H1 (cell line): Measurements from ENCODE around the gene UBTD2. TPM values are rescaled to one million over a fixed set of nuclear protein-coding genes. Genes with fewer than 3 reads are reported as not detected.

Source experiments
- CTCF ChIA-PET: fragments of 300-600 bp; sonication (Branson Sonifier 250); formaldehyde crosslinking; loops from one replicate; lab custom pipeline; 2021; ENCODE audit not compliant: partially characterized antibody; lab: Charles Lee
- POLR2A ChIA-PET: fragments of 300-600 bp; sonication (Branson Sonifier 250); formaldehyde crosslinking; loops from one replicate; lab custom pipeline; 2021; ENCODE audit warnings: inconsistent platforms; ENCODE audit not compliant: partially characterized antibody; lab: Charles Lee
- DNase-seq, 2 experiments: peaks; one replicate each; pipeline versions ENCODE4 v3.0.0 to v3.0.0-alpha.2; 2010 to 2022; ENCODE audit warnings: low spot score in 2 of 2, low read depth in 1 of 2, mixed read lengths in 1 of 2
- FAIRE-seq: peaks from 2 replicates; lab custom pipeline; 2011; peaks lifted over from hg19 to GRCh38; lab: Jason Lieb, UNC
- H2AFZ ChIP-seq: 2 replicates; pipeline ENCODE4 v1.8.1; 2012; ENCODE audit warnings: low read length, inconsistent platforms
- H2AK5ac ChIP-seq: 2 replicates; pipeline ENCODE4 v1.6.1; 2013; ENCODE audit warnings: low read depth, low read length
- H2BK120ac ChIP-seq: replicated peaks from 2 replicates; pipeline ENCODE3; 2013; ENCODE audit warnings: low read depth, low read length, inconsistent platforms
- H2BK12ac ChIP-seq: 2 replicates; pipeline ENCODE4 v1.6.1; 2013; ENCODE audit warnings: low read depth, low read length
- H2BK15ac ChIP-seq: 2 replicates; pipeline ENCODE4 v1.6.1; 2013; ENCODE audit warnings: low read length
- H2BK20ac ChIP-seq: 2 replicates; pipeline ENCODE4 v1.6.1; 2013; ENCODE audit warnings: low read length
- H2BK5ac ChIP-seq: 2 replicates; pipeline ENCODE4 v1.6.1; 2013; ENCODE audit warnings: low read depth, low read length
- H3K14ac ChIP-seq: 2 replicates; pipeline ENCODE4 v1.6.1; 2013; ENCODE audit warnings: inconsistent platforms; ENCODE audit not compliant: insufficient read length
- H3K18ac ChIP-seq: 2 replicates; pipeline ENCODE4 v1.6.1; 2013; ENCODE audit warnings: low read length; ENCODE audit errors: extremely low read depth
- H3K23ac ChIP-seq: 2 replicates; pipeline ENCODE4 v1.6.1; 2013; ENCODE audit warnings: inconsistent platforms; ENCODE audit not compliant: insufficient read length
- H3K23me2 ChIP-seq: 2 replicates; pipeline ENCODE4 v1.6.1; 2013; ENCODE audit warnings: low read depth, low read length
- H3K27ac ChIP-seq: 2 replicates; pipeline ENCODE4 v1.6.1; 2011; ENCODE audit warnings: low read depth, low read length, inconsistent platforms
- H3K27me3 ChIP-seq, 4 experiments: replicated peaks in 1 of 4; 1 replicate in 1 of 4; 2 replicates in 3 of 4; pipeline versions ENCODE4 v1.6.1 to v1.8.1; 2011 to 2013; ENCODE audit warnings: low read length in 3 of 4, mild to moderate bottlenecking in 3 of 4, inconsistent platforms in 2 of 4, mixed read lengths in 2 of 4, moderate library complexity in 1 of 4; ENCODE audit not compliant: control insufficient read depth in 3 of 4, insufficient read depth in 3 of 4; ENCODE audit errors: extremely low read depth in 1 of 4
- H3K36me3 ChIP-seq, 4 experiments: 2 replicates each; pipeline versions ENCODE4 v1.6.1 to v1.8.1; 2011 to 2013; ENCODE audit warnings: mild to moderate bottlenecking in 4 of 4, low read length in 3 of 4, moderate library complexity in 2 of 4, control low read depth in 1 of 4, inconsistent platforms in 1 of 4; ENCODE audit not compliant: insufficient read depth in 4 of 4, control insufficient read depth in 2 of 4
- H3K4ac ChIP-seq: replicated peaks from 2 replicates; pipeline ENCODE3; 2013; ENCODE audit warnings: low read length, low read depth, mixed read lengths, inconsistent platforms; ENCODE audit not compliant: insufficient read length
- H3K4me1 ChIP-seq, 4 experiments: replicated peaks in 1 of 4; 1 replicate in 1 of 4; 2 replicates in 3 of 4; pipeline versions ENCODE4 v1.6.1 to v1.8.1; 2011 to 2013; ENCODE audit warnings: low read length in 3 of 4, inconsistent platforms in 2 of 4, mixed read lengths in 1 of 4; ENCODE audit not compliant: insufficient read depth in 4 of 4, control insufficient read depth in 3 of 4
- H3K4me2 ChIP-seq, 2 experiments: 2 replicates each; pipeline versions ENCODE4 v1.6.1 to v1.8.1; 2011 to 2013; ENCODE audit warnings: low read depth in 2 of 2, low read length in 2 of 2, control low read depth in 1 of 2, inconsistent platforms in 1 of 2, mild to moderate bottlenecking in 1 of 2; ENCODE audit not compliant: insufficient read depth in 1 of 2
- H3K4me3 ChIP-seq, 4 experiments: fragments of 200-600, 300-600 bp in 1 of 4; sonication (generic), shearing (Covaris generic), sonication (Bioruptor Twin) in 1 of 4; 2 replicates each; pipeline versions ENCODE4 v1.5.1 to v1.8.1; 2011 to 2016; ENCODE audit warnings: low read length in 4 of 4, low read depth in 3 of 4, control low read depth in 2 of 4, inconsistent platforms in 2 of 4, mild to moderate bottlenecking in 2 of 4, mixed read lengths in 1 of 4, moderate library complexity in 1 of 4; ENCODE audit not compliant: insufficient read depth in 2 of 4; ENCODE audit errors: extremely low read depth in 1 of 4
- H3K56ac ChIP-seq: replicated peaks from 2 replicates; pipeline ENCODE3; 2013; ENCODE audit warnings: low read depth, mild to moderate bottlenecking, mixed read lengths, low read length, inconsistent platforms; ENCODE audit not compliant: insufficient read length
- H3K79me1 ChIP-seq: 2 replicates; pipeline ENCODE4 v1.6.1; 2013; ENCODE audit warnings: low read depth, low read length, control low read depth
- H3K79me2 ChIP-seq, 2 experiments: 2 replicates each; pipeline versions ENCODE4 v1.6.1 to v1.8.1; 2012 to 2013; ENCODE audit warnings: low read length in 2 of 2, mild to moderate bottlenecking in 2 of 2, inconsistent platforms in 1 of 2; ENCODE audit not compliant: insufficient read depth in 2 of 2, control insufficient read depth in 1 of 2
- H3K9ac ChIP-seq, 4 experiments: replicated peaks in 1 of 4; 1 replicate in 1 of 4; 2 replicates in 3 of 4; pipeline versions ENCODE4 v1.6.1 to v1.8.1; 2011 to 2013; ENCODE audit warnings: low read depth in 3 of 4, low read length in 3 of 4, control low read depth in 2 of 4, mild to moderate bottlenecking in 2 of 4, moderate library complexity in 2 of 4, inconsistent platforms in 1 of 4; ENCODE audit errors: extremely low read depth in 1 of 4
- H3K9me3 ChIP-seq, 2 experiments: 2 replicates each; pipeline versions ENCODE4 v1.6.1 to v1.8.1; 2012 to 2013; ENCODE audit warnings: mild to moderate bottlenecking in 2 of 2, moderate library complexity in 2 of 2, control low read depth in 1 of 2, inconsistent platforms in 1 of 2, low read depth in 1 of 2, low read length in 1 of 2, mixed read lengths in 1 of 2; ENCODE audit not compliant: insufficient read depth in 2 of 2
- H4K20me1 ChIP-seq, 2 experiments: replicated peaks in 1 of 2; 2 replicates each; pipeline versions ENCODE3 to v1.8.1; 2011 to 2013; ENCODE audit warnings: inconsistent platforms in 2 of 2, low read length in 2 of 2, mild to moderate bottlenecking in 1 of 2; ENCODE audit not compliant: insufficient read depth in 2 of 2, control insufficient read depth in 1 of 2
- H4K5ac ChIP-seq: 2 replicates; pipeline ENCODE4 v1.6.1; 2013; ENCODE audit warnings: low read length, low read depth, mixed read lengths, inconsistent platforms; ENCODE audit not compliant: insufficient read length
- H4K8ac ChIP-seq: 2 replicates; pipeline ENCODE4 v1.8.0; 2013; ENCODE audit warnings: mild to moderate bottlenecking, moderate library complexity, low read length, inconsistent platforms; ENCODE audit not compliant: insufficient read depth; ENCODE audit errors: extremely low read depth
- H4K91ac ChIP-seq: replicated peaks from 2 replicates; pipeline ENCODE3; 2013; ENCODE audit warnings: low read length, mixed read lengths, inconsistent platforms; ENCODE audit not compliant: insufficient read length
- BACH1 ChIP-seq: IDR thresholded peaks from 2 replicates; pipeline ENCODE4 v1.6.1; 2012; ENCODE audit warnings: low read length, improper control_type of control experiment
- CBX8 ChIP-seq: fragments of 300-800, 300-1000 bp; sonication (generic); IDR thresholded peaks from 2 replicates; pipeline ENCODE4 v1.7.1; 2016; ENCODE audit warnings: low read depth, low read length, borderline replicate concordance
- GTF2F1 ChIP-seq: IDR thresholded peaks from 2 replicates; pipeline ENCODE4 v1.6.1; 2012; ENCODE audit warnings: low read depth, low read length, improper control_type of control experiment, borderline replicate concordance
- JUND ChIP-seq: IDR thresholded peaks from 2 replicates; pipeline ENCODE4 v1.6.1; 2011; ENCODE audit warnings: mild to moderate bottlenecking, improper control_type of control experiment, low read length
- NRF1 ChIP-seq: IDR thresholded peaks from 2 replicates; pipeline ENCODE4 v1.6.1; 2011; ENCODE audit warnings: mild to moderate bottlenecking, low read depth, low read length, improper control_type of control experiment
- RAD21 ChIP-seq, 2 experiments: IDR thresholded peaks in 1 of 2; conservative IDR thresholded peaks in 1 of 2; 2 replicates each; pipeline ENCODE4 v1.6.1; 2011; ENCODE audit warnings: low read depth in 2 of 2, low read length in 2 of 2, improper control_type of control experiment in 1 of 2, inconsistent platforms in 1 of 2, mild to moderate bottlenecking in 1 of 2, moderate library complexity in 1 of 2
- RFX5 ChIP-seq: IDR thresholded peaks from 2 replicates; pipeline ENCODE4 v1.6.1; 2011; ENCODE audit warnings: low read depth, low read length, improper control_type of control experiment, borderline replicate concordance
- RNF2 ChIP-seq: fragments of 200-900, 300-1000 bp; sonication (generic); IDR thresholded peaks from 2 replicates; pipeline ENCODE4 v1.7.1; 2016; ENCODE audit warnings: borderline replicate concordance, low read depth, mild to moderate bottlenecking, antibody characterized with exemption, low read length; ENCODE audit not compliant: poor library complexity, severe bottlenecking; ENCODE audit errors: missing control alignments
- SAP30 ChIP-seq: fragments of 300-600 bp; sonication (generic); IDR thresholded peaks from 2 replicates; pipeline ENCODE4 v1.7.1; 2012; ENCODE audit warnings: low read length, moderate library complexity, mild to moderate bottlenecking, inconsistent platforms; ENCODE audit not compliant: insufficient read depth, insufficient replicate concordance
- TAF7 ChIP-seq: optimal IDR thresholded peaks from 2 replicates; pipeline ENCODE3; 2011; ENCODE audit warnings: low read depth, mild to moderate bottlenecking, inconsistent platforms, low read length, moderate library complexity, borderline replicate concordance
- TBP ChIP-seq: IDR thresholded peaks from 2 replicates; pipeline ENCODE4 v1.6.1; 2011; ENCODE audit warnings: low read depth, low read length, improper control_type of control experiment
- WGBS, 2 experiments: shearing (Covaris generic) in 1 of 2; methylation state at CpG; one replicate each; pipeline versions ENCODE4 v1.1.6 to v1.1.7; 2013 to 2015; ENCODE audit warnings: low lambda C conversion rate in 2 of 2, mixed read lengths in 2 of 2, inconsistent platforms in 1 of 2, low coverage in 1 of 2, missing lambda C conversion rate in 1 of 2; ENCODE audit not compliant: insufficient replicate concordance in 2 of 2, insufficient coverage in 1 of 2, insufficient read length in 1 of 2; ENCODE audit errors: extremely low coverage in 1 of 2, missing lambda C conversion rate in 1 of 2; 5-methylcytosine and 5-hydroxymethylcytosine counted together
- polyA plus RNA-seq, 7 experiments: library from polyadenylated mRNA; depleted of rRNA in 3 of 7; stranded (reverse) in 5 of 7; unstranded in 2 of 7; fragments of >200 nt in 5 of 7; fragments of 200-250 nt in 2 of 7; gene quantifications; 1 replicate in 5 of 7; 2 replicates in 1 of 7; 4 replicates in 1 of 7; pipeline versions ENCODE4 v1.2.1 to v1.2.3, GENCODE V29; 2011 to 2013; ENCODE audit warnings: missing spikeins in 2 of 7, mixed read lengths in 2 of 7
- total RNA-seq: library from RNA; stranded (reverse); fragmentation: NEBNext Ultra II Directional; extraction: Animal tissue kit (Norgen Biotek cat#: 25700); gene quantifications from 2 replicates; pipeline ENCODE4 v1.2.1, GENCODE V29; 2021

The UBTD2 gene
- total and polyA plus RNA-seq, 2 of the 8 experiments (the other 6 are each of a cell fraction or from before 2014, with no cell fraction given): 14.5 to 39.2 TPM

- no peaks in the 10 kb centered on the region for H3K9me3 ChIP-seq
- no peak overlapping the region for H3K4ac ChIP-seq
- no peak overlapping the region for H2BK5ac ChIP-seq
- peaks cover 8% of the 10 kb centered on the region; the same call in 1 of the 2 replicates for H3K79me1 ChIP-seq
- no peak overlapping the region for H2AFZ ChIP-seq
- H4K5ac ChIP-seq: no peak overlapping the region
- no peak for FAIRE-seq
- H4K8ac ChIP-seq: peak overlapping the region; percentile 45; the same call in 1 of the 2 replicates
- TF ChIP-seq RNF2 (no peak), TBP (no peak), JUND (no peak), GTF2F1 (no peak), BACH1 (no peak), RFX5 (no peak), SAP30 (no peak), CBX8 (no peak), TAF7 (no peak), NRF1 (no peak), RAD21 (IDR thresholded peaks at IDR 0.05 in 1 of 2, conservative IDR thresholded peaks at IDR 0.05 in 1 of 2; ENCODE audit: low read depth in 2 of 2, low read length in 2 of 2) (no peak)
- TF ChIP-seq, all 59 proteins: peak for 0
- Histone ChIP-seq H4K20me1 (peaks cover 0 to 2% of the 10 kb centered on the region in 2 experiments), H3K27ac (peak overlapping the region; percentile 57; the same call in 1 of the 2 replicates), H2BK15ac (peak overlapping the region; percentile 88; the same call in 1 of the 2 replicates), H4K91ac (peak overlapping the region; percentile 36), H3K27me3 (no peaks in the 10 kb centered on the region), H3K23me2 (0 out of 2 replicates have a peak, but pooled peaks cover 3% of the 10 kb centered on the region), H3K4me2 (peak overlapping the region in 1 of 2 experiments; percentile 28; a peak in 1 of 4 replicates), H3K56ac (no peak overlapping the region), H3K9ac (no peak overlapping the region), H3K79me2 (peaks cover 0 to 8% of the 10 kb centered on the region in 2 experiments; a peak in 1 of 4 replicates), H2BK20ac (peak overlapping the region; percentile 32), H2BK12ac (peak overlapping the region; percentile 60; the same call in 1 of the 2 replicates), H3K4me3 (no peak overlapping the region), H2BK120ac (no peak overlapping the region), H3K36me3 (no peaks in the 10 kb centered on the region), H3K23ac (no peak overlapping the region), H2AK5ac (peak overlapping the region; percentile 29; the same call in 1 of the 2 replicates), H3K18ac (no peak overlapping the region), H3K14ac (no peak overlapping the region), H3K4me1 (peaks cover 0 to 22% (median 7%) of the 10 kb centered on the region in 4 experiments; a peak in 4 of 7 replicates)
- CTCF ChIA-PET: interaction anchor here (0.9 to 2.0 kb wide), 6 partner anchors 9 to 113 kb away, joined by 3 to 16 read pairs (median 4); partner anchors contain the start of gene STK10
- no peak for DNase-seq
- POLR2A ChIA-PET: interaction anchor here (1.2 to 2.3 kb wide), 2 partner anchors 8 to 10 kb away, joined by 3 to 8 read pairs; partner anchors contain the start of gene STK10
- 87% methylated on average over 18 of the region's 18 CpGs; no CpG with 5 or more reads in 1 of the 2 experiments for WGBS, 2 experiments
Observed at GRCh38 chr5:172178301-172178987, 105.1 kb downstream of the UBTD2 start.
